GM12878 (cell line): ENCODE measurements around the gene ZDHHC14. TPM values are rescaled to one million over a fixed set of nuclear protein-coding genes. Genes with fewer than 3 reads are reported as not detected.

Source experiments
- ATAC-seq: fragments of 200-7000 bp; cut with Tn5 transposase; 3 replicates; pipeline ENCODE4 v1.9.1; 2020; ENCODE audit warnings: mild to moderate bottlenecking, moderate library complexity
- BruUV-seq: library from RNA; stranded (reverse); fragments of 400-500 nt; replicated peaks from 2 replicates; lab custom pipeline; 2021; lab: Mats Ljungman, UMichigan
- CTCF ChIA-PET: fragments of 300-600 bp; sonication (Branson Sonifier 250); formaldehyde crosslinking; extraction: SDS; loops from one replicate; lab custom pipeline; 2021; ENCODE audit warnings: inconsistent platforms; lab: Yijun Ruan, JAX
- POLR2A ChIA-PET: fragments of 350-600 bp; formaldehyde crosslinking; extraction: SDS; loops from one replicate; lab custom pipeline; 2021; ENCODE audit warnings: inconsistent platforms; lab: Charles Lee
- RAD21 ChIA-PET: fragments of 300-600 bp; sonication (Branson Sonifier 250); formaldehyde crosslinking; loops from one replicate; lab custom pipeline; 2023; ENCODE audit warnings: antibody characterized with exemption; ENCODE audit not compliant: unreplicated experiment; lab: Charles Lee
- SMC1A ChIA-PET: fragments of 300-600 bp; sonication (Branson Sonifier 250); formaldehyde crosslinking; loops from one replicate; lab custom pipeline; 2023; ENCODE audit not compliant: unreplicated experiment, uncharacterized antibody; lab: Charles Lee
- DNase-seq: peaks from one replicate; pipeline ENCODE4 v3.0.0-alpha.2; 2011; ENCODE audit warnings: low read depth, low spot score
- FAIRE-seq: peaks from 3 replicates; lab custom pipeline; 2011; peaks lifted over from hg19 to GRCh38; lab: Jason Lieb, UNC
- H2AFZ ChIP-seq: 2 replicates; pipeline ENCODE4 v1.6.0; 2011; ENCODE audit warnings: low read depth, low read length, control low read depth; ENCODE audit not compliant: control insufficient read depth
- H3K27ac ChIP-seq: 2 replicates; pipeline ENCODE4 v1.5.1; 2011; ENCODE audit warnings: control low read depth; ENCODE audit not compliant: control insufficient read depth, insufficient read depth
- H3K27me3 ChIP-seq, 2 experiments: replicated peaks in 1 of 2; 2 replicates each; pipeline versions ENCODE4 v1.6.0 to v1.6.1; 2011; ENCODE audit warnings: low read length in 1 of 2; ENCODE audit not compliant: control insufficient read depth in 2 of 2, insufficient read depth in 2 of 2
- H3K36me3 ChIP-seq, 2 experiments: 2 replicates each; pipeline ENCODE4 v1.5.1; 2011; ENCODE audit warnings: low read length in 1 of 2; ENCODE audit not compliant: control insufficient read depth in 2 of 2, insufficient read depth in 2 of 2
- H3K4me1 ChIP-seq: 2 replicates; pipeline ENCODE4 v1.6.1; 2011; ENCODE audit warnings: mild to moderate bottlenecking, low read length, moderate library complexity, mixed read lengths; ENCODE audit not compliant: control insufficient read depth, insufficient read depth
- H3K4me2 ChIP-seq: 2 replicates; pipeline ENCODE4 v1.6.0; 2011; ENCODE audit warnings: control low read depth; ENCODE audit not compliant: control insufficient read depth, insufficient read depth
- H3K4me3 ChIP-seq: fragments of 200-600 bp; sonication (generic); 2 replicates; pipeline ENCODE4 v1.5.1; 2016
- H3K79me2 ChIP-seq: 2 replicates; pipeline ENCODE4 v1.6.0; 2011; ENCODE audit warnings: low read length; ENCODE audit not compliant: control insufficient read depth, insufficient read depth
- H3K9ac ChIP-seq: 2 replicates; pipeline ENCODE4 v1.8.0; 2011; ENCODE audit warnings: low read length, control low read depth, mixed read lengths; ENCODE audit not compliant: control insufficient read depth, insufficient read depth
- H3K9me3 ChIP-seq: replicated peaks from 3 replicates; pipeline ENCODE4 v1.5.1; 2011; ENCODE audit warnings: mild to moderate bottlenecking, low read length; ENCODE audit not compliant: control insufficient read depth, insufficient read depth
- H4K20me1 ChIP-seq: 2 replicates; pipeline ENCODE4 v1.6.0; 2011; ENCODE audit not compliant: control insufficient read depth, insufficient read depth
- ATF2 ChIP-seq: IDR thresholded peaks from 2 replicates; pipeline ENCODE4 v1.6.1; 2012; ENCODE audit warnings: low read length, inconsistent platforms
- ATF7 ChIP-seq: fragments of 450-650 bp; IDR thresholded peaks from 2 replicates; pipeline ENCODE4 v1.6.1; 2016; ENCODE audit warnings: low read depth, mild to moderate bottlenecking
- BHLHE40 ChIP-seq, 2 experiments: fragments of 450-650 bp in 1 of 2; IDR thresholded peaks; 2 replicates each; pipeline ENCODE4 v1.6.1; 2011 to 2017; ENCODE audit warnings: low read depth in 2 of 2, borderline replicate concordance in 1 of 2, improper control_type of control experiment in 1 of 2, low read length in 1 of 2, mild to moderate bottlenecking in 1 of 2
- CBX3 ChIP-seq: fragments of 200-600 bp; sonication (generic); IDR thresholded peaks from 2 replicates; pipeline ENCODE4 v1.6.1; 2016; ENCODE audit warnings: low read depth, borderline replicate concordance
- FOS ChIP-seq: IDR thresholded peaks from 3 replicates; pipeline ENCODE4 v1.6.1; 2011; ENCODE audit warnings: borderline replicate concordance; ENCODE audit not compliant: insufficient read length; ENCODE audit errors: extremely low read depth
- FOXM1 ChIP-seq: IDR thresholded peaks from 2 replicates; pipeline ENCODE4 v1.6.1; 2012; ENCODE audit warnings: low read depth, mild to moderate bottlenecking, inconsistent platforms, low read length, moderate library complexity
- IRF4 ChIP-seq: IDR thresholded peaks from 2 replicates; pipeline ENCODE4 v1.6.1; 2011; ENCODE audit warnings: low read depth, low read length
- JUNB ChIP-seq: IDR thresholded peaks from 2 replicates; pipeline ENCODE4 v1.6.1; 2016; ENCODE audit warnings: antibody characterized with exemption, mild to moderate bottlenecking
- KLF5 ChIP-seq: fragments of 450-650 bp; IDR thresholded peaks from 2 replicates; pipeline ENCODE4 v1.6.1; 2014; ENCODE audit warnings: mild to moderate bottlenecking; ENCODE audit not compliant: partially characterized antibody
- MXI1 ChIP-seq: fragments of 150-350 bp; IDR thresholded peaks from 2 replicates; pipeline ENCODE4 v1.6.1; 2011; ENCODE audit warnings: low read depth, mild to moderate bottlenecking, inconsistent platforms, low read length, improper control_type of control experiment
- NFYA ChIP-seq: IDR thresholded peaks from 2 replicates; pipeline ENCODE4 v1.6.1; 2011; ENCODE audit warnings: low read depth, mild to moderate bottlenecking, low read length, improper control_type of control experiment, borderline replicate concordance
- SMAD5 ChIP-seq: IDR thresholded peaks from 2 replicates; pipeline ENCODE4 v1.6.1; 2016; ENCODE audit warnings: antibody characterized with exemption, low read depth
- STAT3 ChIP-seq: IDR thresholded peaks from 2 replicates; pipeline ENCODE4 v1.6.1; 2011; ENCODE audit warnings: low read depth, low read length, improper control_type of control experiment
- TCF3 ChIP-seq: IDR thresholded peaks from 2 replicates; pipeline ENCODE4 v1.6.1; 2012; ENCODE audit warnings: low read depth, mild to moderate bottlenecking, low read length, borderline replicate concordance; ENCODE audit not compliant: insufficient read depth
- USF1 ChIP-seq: IDR thresholded peaks from 2 replicates; pipeline ENCODE4 v1.6.1; 2011; ENCODE audit warnings: borderline replicate concordance, low read depth, mild to moderate bottlenecking, moderate library complexity, mixed read lengths, low read length; ENCODE audit not compliant: insufficient read depth; ENCODE audit errors: extremely low read length
- ZBED1 ChIP-seq: IDR thresholded peaks from 2 replicates; pipeline ENCODE4 v1.6.1; 2016; ENCODE audit warnings: borderline replicate concordance
- ZNF217 ChIP-seq: fragments of 450-650 bp; IDR thresholded peaks from 2 replicates; pipeline ENCODE4 v1.6.1; 2017; ENCODE audit warnings: antibody characterized with exemption, mild to moderate bottlenecking
- WGBS: methylation state at CpG from one replicate; pipeline ENCODE4 v1.1.6; 2016; ENCODE audit warnings: low lambda C conversion rate; ENCODE audit not compliant: insufficient replicate concordance, insufficient coverage; ENCODE audit errors: missing lambda C conversion rate; 5-methylcytosine and 5-hydroxymethylcytosine counted together
- in situ Hi-C: fragments of 300-500 bp; cut with MboI; formaldehyde crosslinking; loops from 9 replicates; pipeline ENCODE4 v1.14.3; 2018; ENCODE audit warnings: mixed read lengths
- intact Hi-C: fragments of 100-400 bp; cut with micrococcal nuclease; formaldehyde crosslinking; loops from one replicate; pipeline ENCODE4 v1.14.2; 2022; ENCODE audit not compliant: unreplicated experiment
- polyA plus RNA-seq, 11 experiments: library from polyadenylated mRNA; depleted of rRNA in 4 of 11; unstranded in 6 of 11; stranded (reverse) in 5 of 11; fragments of >200 nt; fragmentation: Nextera tagmentation in 4 of 11; fragmentation: Illumina TruSeq in 1 of 11; extraction: Ambion mirVana in 4 of 11; extraction: Trizol in 1 of 11; gene quantifications; 1 replicate in 1 of 11; 2 replicates in 10 of 11; pipeline versions ENCODE4 v1.2.1 to v1.2.3, GENCODE V29; 2011 to 2016; ENCODE audit warnings: inconsistent platforms in 2 of 11, missing spikeins in 2 of 11, low read depth in 1 of 11
- total RNA-seq, 4 experiments: library from RNA; depleted of rRNA in 3 of 4; stranded (reverse); fragments of >200 nt in 3 of 4; fragmentation: Illumina TruSeq in 1 of 4; extraction: Trizol in 1 of 4; gene quantifications; 2 replicates each; pipeline versions ENCODE4 v1.2.1 to v1.2.3, GENCODE V29; 2013 to 2021

ZDHHC14 gene
- total and polyA plus RNA-seq, 10 of the 15 experiments (the other 5 are each of a cell fraction or from before 2014, with no cell fraction given), result 0.15 to 16.0 (median 0.76) TPM; not detected in 1

GRCh38 chr6:157514659-157515496 lies 133.9 kb downstream of the ZDHHC14 start:
- H3K9ac ChIP-seq, result no peak overlapping the region
- no peak overlapping the region for H3K4me3 ChIP-seq
- ATAC-seq, result no peak; the same call in 2 of the 3 replicates
- no peak for DNase-seq
- no peaks in the 10 kb centered on the region; a peak in 1 of 4 replicates for H3K36me3 ChIP-seq
- intact Hi-C loops (no loop called here), in situ Hi-C loops (no loop called here)
- ChIA-PET POLR2A (interaction anchor here (1.0 kb wide), 1 partner anchor 139 kb away, joined by 3 read pairs; no protein-coding TSS in a partner anchor), SMC1A (interaction anchor here (2.1 kb wide), 1 partner anchor 13 kb away, joined by 12 read pairs; no protein-coding TSS in a partner anchor), CTCF (no interaction called here), RAD21 (no interaction called here)
- H2AFZ ChIP-seq, result no peak overlapping the region
- no TSS peak for BruUV-seq
- H3K27ac ChIP-seq, result no peak overlapping the region
- no peaks in the 10 kb centered on the region for H3K27me3 ChIP-seq
- no peaks in the 10 kb centered on the region for H3K79me2 ChIP-seq
- H3K4me2 ChIP-seq, result no peak overlapping the region
- no peaks in the 10 kb centered on the region for H3K9me3 ChIP-seq
- peak; percentile 62 for FAIRE-seq
- TF ChIP-seq MXI1 (no peak), IRF4 (no peak), ZBED1 (no peak), JUNB (no peak), KLF5 (no peak), STAT3 (no peak), ZNF217 (no peak), ATF2 (no peak), NFYA (no peak), TCF3 (no peak), FOXM1 (no peak), SMAD5 (no peak), USF1 (no peak), BHLHE40 (IDR thresholded peaks at IDR 0.05; ENCODE audit: borderline replicate concordance in 1 of 2, low read depth in 2 of 2, low read length in 1 of 2) (no peak), CBX3 (no peak), ATF7 (no peak), FOS (no peak)
- no peaks in the 10 kb centered on the region for H4K20me1 ChIP-seq
- no peaks in the 10 kb centered on the region for H3K4me1 ChIP-seq
- WGBS, result 74% methylated on average over 18 of the region's 19 CpGs
